Measurements from ENCODE around the gene MSANTD7.
A peak's percentile ranks its signal among the peaks of the same experiment; 100 is the strongest.
"Not testable (repeated sequence)": the region's sequence is repeated elsewhere in the genome, so short reads cannot be mapped to it uniquely, and the experiment has no call there.

MSANTD7 gene

DNA sequence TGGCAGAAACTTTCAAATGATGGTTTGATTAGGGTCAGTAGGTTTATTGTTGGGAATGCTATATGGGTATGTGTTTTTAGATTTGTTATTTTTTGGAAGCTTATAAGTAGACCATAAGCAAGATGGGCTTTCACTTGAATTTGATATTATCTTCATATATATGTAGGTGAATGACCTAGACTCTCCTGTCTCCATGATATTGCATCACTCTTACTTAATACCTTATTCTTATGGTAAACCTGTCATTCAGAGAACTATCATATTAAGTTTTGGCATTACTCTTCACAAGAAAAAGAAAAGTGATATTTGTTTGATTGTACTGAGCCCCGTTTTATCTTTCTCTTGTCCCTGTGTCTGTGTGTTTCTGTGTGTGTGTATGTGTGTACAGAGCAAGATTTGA lies 17.3 kb downstream of the MSANTD7 start:
- no peak overlapping the region for H3K4me3 ChIP-seq (ENCODE audit: low read length)
- DNase-seq (ENCODE audit: low read depth), result no peak
- TF ChIP-seq, protein P1, sequence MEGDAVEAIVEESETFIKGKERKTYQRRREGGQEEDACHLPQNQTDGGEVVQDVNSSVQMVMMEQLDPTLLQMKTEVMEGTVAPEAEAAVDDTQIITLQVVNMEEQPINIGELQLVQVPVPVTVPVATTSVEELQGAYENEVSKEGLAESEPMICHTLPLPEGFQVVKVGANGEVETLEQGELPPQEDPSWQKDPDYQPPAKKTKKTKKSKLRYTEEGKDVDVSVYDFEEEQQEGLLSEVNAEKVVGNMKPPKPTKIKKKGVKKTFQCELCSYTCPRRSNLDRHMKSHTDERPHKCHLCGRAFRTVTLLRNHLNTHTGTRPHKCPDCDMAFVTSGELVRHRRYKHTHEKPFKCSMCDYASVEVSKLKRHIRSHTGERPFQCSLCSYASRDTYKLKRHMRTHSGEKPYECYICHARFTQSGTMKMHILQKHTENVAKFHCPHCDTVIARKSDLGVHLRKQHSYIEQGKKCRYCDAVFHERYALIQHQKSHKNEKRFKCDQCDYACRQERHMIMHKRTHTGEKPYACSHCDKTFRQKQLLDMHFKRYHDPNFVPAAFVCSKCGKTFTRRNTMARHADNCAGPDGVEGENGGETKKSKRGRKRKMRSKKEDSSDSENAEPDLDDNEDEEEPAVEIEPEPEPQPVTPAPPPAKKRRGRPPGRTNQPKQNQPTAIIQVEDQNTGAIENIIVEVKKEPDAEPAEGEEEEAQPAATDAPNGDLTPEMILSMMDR (IDR thresholded peaks at IDR 0.05; ENCODE audit: insufficient read depth, low read depth, low read length, missing control alignments), result no peak

DNA sequence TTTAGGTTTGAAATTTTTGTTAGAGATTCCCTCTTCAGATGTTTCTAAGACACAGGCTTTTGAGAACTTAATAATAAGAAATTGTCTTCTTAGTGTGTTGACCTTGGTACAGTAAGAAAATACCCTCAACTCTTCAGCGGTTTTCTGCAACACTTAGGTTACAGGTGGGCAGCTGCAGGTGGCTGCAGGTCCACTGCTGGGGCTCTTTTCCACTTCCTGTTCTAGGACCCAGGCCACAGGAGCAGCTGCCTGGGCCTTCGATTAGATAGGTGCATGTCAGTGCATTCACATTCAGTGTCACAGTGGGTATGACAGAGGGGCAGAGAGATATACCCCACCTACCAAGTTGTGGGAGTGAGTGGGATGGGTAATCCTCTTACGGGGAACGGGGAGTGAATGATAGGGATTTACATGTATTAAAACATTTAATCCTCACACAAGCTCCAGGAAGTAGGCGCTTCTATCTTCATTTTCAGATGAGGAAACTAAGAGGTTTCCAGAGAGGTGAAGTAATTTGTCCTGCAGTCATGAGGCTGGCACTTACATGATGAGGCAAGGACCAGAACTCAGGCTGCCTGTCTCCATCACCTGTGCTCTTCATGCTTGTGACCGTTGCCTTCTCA lies 20.3 kb downstream of the MSANTD7 start:
- H3K4me3 ChIP-seq (ENCODE audit: low read length), result no peak overlapping the region
- TF ChIP-seq, protein P1 (IDR thresholded peaks at IDR 0.05; ENCODE audit: insufficient read depth, low read depth, low read length, missing control alignments), result no peak
- no peak for DNase-seq (ENCODE audit: low read depth)

DNA sequence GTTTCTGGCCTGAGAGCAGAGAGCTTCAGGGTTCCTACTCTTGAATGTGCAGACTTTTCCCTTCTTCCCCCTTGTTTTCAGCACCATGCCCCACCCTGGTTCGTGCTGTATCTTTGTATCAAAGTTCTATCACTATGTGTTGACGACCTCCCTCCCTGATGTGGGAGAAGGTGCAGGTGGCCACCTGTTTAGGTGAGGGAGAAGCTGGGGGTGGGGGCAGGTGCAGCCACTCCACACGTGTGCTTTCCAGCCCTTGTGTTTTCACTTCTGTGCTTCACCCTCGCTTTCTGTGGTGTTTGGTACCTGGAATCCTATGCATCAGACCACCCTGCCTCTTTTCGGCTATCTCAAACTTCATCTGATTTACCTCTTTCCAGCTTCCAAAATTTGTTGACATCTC lies 20.9 kb downstream of the MSANTD7 start:
- TF ChIP-seq, protein P1 (IDR thresholded peaks at IDR 0.05; ENCODE audit: insufficient read depth, low read depth, low read length, missing control alignments), result no peak
- no peak overlapping the region for H3K4me3 ChIP-seq (ENCODE audit: low read length)
- no peak for DNase-seq (ENCODE audit: low read depth)

DNA sequence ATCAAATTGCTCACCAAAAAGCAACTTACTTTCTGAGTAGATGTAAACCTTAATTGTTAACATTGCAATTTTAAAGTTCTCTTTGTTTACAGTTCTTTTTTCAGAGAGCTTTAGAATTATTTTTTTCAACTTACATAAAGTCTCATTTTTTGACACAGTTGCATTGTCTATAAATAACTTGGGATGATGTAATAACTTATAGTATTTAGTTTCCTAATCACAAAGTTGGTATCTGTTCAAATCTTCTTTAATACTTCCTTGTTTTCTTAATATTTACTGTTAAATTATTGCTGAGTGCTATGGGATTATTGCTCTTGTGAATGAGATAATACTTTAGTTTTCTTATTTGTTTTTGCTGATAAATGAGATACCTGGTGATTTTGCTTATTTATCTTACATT lies 21.7 kb downstream of the MSANTD7 start:
- TF ChIP-seq, protein P1 (IDR thresholded peaks at IDR 0.05; ENCODE audit: insufficient read depth, low read depth, low read length, missing control alignments), result no peak
- DNase-seq (ENCODE audit: low read depth), result no peak
- H3K4me3 ChIP-seq (ENCODE audit: low read length), result no peak overlapping the region

DNA sequence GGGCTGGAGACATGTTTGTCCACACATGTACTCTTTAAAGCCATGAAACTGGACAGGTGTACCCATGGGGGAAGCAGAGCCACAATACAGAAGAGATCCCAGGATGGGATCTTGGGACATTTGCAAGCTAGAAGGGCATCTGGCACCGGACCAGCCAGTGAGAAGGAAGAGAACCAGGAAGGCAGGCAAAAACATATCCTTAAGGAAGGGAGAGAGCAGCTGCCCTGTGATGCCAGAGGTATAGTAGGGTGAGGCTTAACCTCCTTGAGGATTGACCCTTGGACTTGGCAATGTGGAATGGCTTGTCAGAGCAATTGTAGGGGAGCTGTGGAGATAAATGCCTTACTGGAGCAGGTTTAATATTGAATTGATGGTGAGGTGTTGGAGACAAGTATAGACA lies 22.7 kb downstream of the MSANTD7 start:
- no peak overlapping the region for H3K4me3 ChIP-seq (ENCODE audit: low read length)
- DNase-seq (ENCODE audit: low read depth), result no peak
- TF ChIP-seq, protein P1 (IDR thresholded peaks at IDR 0.05; ENCODE audit: insufficient read depth, low read depth, low read length, missing control alignments), result no peak

DNA sequence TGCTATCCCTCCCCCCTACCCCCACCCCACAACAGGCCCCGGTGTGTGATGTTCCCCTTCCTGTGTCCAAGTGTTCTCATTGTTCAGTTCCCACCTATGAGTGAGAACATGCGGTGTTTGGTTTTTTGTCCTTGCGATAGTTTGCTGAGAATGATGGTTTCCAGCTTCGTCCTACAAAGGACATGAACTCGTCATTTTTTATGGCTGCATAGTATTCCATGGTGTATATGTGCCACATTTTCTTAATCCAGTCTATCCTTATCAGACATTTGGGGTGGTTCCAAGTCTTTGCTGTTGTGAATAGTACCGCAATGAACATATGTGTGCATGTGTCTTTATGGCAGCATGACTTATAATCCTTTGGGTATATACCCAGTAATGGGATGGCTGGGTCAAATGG lies 26.4 kb downstream of the MSANTD7 start:
- DNase-seq (ENCODE audit: low read depth); H3K4me3 ChIP-seq (ENCODE audit: low read length): not testable (repeated sequence)

DNA sequence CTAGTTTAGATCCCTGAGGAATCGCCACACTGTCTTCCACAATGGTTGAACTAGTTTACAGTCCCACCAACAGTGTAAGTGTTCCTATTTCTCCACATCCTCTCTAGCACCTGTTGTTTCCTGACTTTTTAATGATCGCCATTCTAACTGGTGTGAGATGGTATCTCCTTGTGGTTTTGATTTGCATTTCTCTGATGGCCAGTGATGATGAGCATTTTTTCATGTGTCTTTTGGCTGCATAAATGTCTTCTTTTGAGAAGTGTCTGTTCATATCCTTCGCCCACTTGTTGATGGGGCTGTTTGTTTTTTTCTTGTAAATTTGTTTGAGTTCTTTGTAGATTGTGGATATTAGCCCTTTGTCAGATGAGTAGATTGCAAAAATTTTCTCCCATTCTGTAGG lies 26.8 kb downstream of the MSANTD7 start:
- not testable (repeated sequence) for DNase-seq (ENCODE audit: low read depth); H3K4me3 ChIP-seq (ENCODE audit: low read length)

DNA sequence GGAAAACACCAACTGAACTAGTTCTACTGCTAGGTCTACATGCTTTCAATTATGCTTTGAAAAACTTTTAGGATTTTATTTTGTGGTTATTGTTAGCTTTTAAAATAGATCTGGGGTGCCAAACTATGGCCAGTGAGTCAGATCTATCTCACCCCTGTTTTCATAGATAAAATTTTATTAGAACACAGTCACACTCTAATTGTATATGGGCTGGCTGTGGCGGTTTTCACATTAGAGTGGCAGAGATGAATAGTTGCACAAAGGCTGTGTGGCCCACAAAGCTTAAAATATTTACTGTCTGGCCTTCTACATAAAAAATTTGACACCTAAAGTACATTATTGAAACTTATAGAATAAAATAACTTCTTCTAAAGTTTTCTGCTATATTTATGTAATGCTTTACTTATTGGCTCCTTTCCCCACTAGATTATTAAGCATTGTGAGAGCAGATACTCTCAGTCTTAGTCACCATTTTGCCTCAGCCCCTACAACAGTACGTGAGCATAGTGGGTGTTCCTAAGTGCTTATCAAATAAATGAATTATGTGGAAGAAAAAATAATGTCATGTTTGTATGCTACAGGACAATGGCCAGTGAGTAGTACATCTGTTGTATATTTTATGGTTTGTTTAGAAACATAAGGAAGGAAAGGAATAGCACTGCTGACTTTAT lies 35.1 kb downstream of the MSANTD7 start:
- no peak overlapping the region for H3K4me3 ChIP-seq (ENCODE audit: low read length)
- TF ChIP-seq, protein P1 (IDR thresholded peaks at IDR 0.05; ENCODE audit: insufficient read depth, low read depth, low read length, missing control alignments), result no peak
- peak; percentile 36 for DNase-seq (ENCODE audit: low read depth)
